Hindlimb muscle (tissue), 1 donor: Measurements from ENCODE around the gene PID1. TPM values are rescaled to one million over a fixed set of nuclear protein-coding genes. Genes with fewer than 3 reads are reported as not detected.

Experiments
- DNase-seq: peaks from one replicate; pipeline ENCODE4 v3.0.0-alpha.2; 2013
- polyA plus RNA-seq: library from polyadenylated mRNA; unstranded; fragments of 120-200 nt; gene quantifications from one replicate; pipeline ENCODE4 v1.2.1, GENCODE V29; 2013; ENCODE audit not compliant: insufficient read length

PID1 gene
- polyA plus RNA-seq, 1 donor = 16.6 TPM

GRCh38 chr2:229163893-229164292 lies 107.2 kb downstream of the PID1 start:
- DNase-seq = no peak

- no peak for DNase-seq
These were observed 109.1 kb downstream of the PID1 start for GRCh38 chr2:229162015-229162414.

GRCh38 chr2:229160984-229161383 lies 110.1 kb downstream of the PID1 start:
- DNase-seq = no peak

- DNase-seq = no peak
These were observed 110.9 kb downstream of the PID1 start for GRCh38 chr2:229160180-229160579.

- DNase-seq = no peak
These were observed 111.7 kb downstream of the PID1 start for GRCh38 chr2:229159405-229159804.

GRCh38 chr2:229154381-229154780 lies 116.7 kb downstream of the PID1 start:
- no peak for DNase-seq

GRCh38 chr2:229153951-229154350 lies 117.1 kb downstream of the PID1 start:
- no peak for DNase-seq

GRCh38 chr2:229153267-229153666 lies 117.8 kb downstream of the PID1 start:
- no peak for DNase-seq

GRCh38 chr2:229152674-229153073 lies 118.4 kb downstream of the PID1 start:
- no peak for DNase-seq

GRCh38 chr2:229150317-229150716 lies 120.8 kb downstream of the PID1 start:
- DNase-seq = no peak

GRCh38 chr2:229141424-229142025 lies 129.6 kb downstream of the PID1 start:
- DNase-seq = no peak

GRCh38 chr2:229137639-229138038 lies 133.4 kb downstream of the PID1 start:
- no peak for DNase-seq

GRCh38 chr2:229137066-229137465 lies 134.0 kb downstream of the PID1 start:
- no peak for DNase-seq

- peak; percentile 38 for DNase-seq
These were observed 137.8 kb downstream of the PID1 start for GRCh38 chr2:229133155-229133772.

GRCh38 chr2:229132236-229132635 lies 138.9 kb downstream of the PID1 start:
- DNase-seq = no peak

GRCh38 chr2:229130522-229130921 lies 140.6 kb downstream of the PID1 start:
- no peak for DNase-seq

- DNase-seq = no peak
These were observed 141.2 kb downstream of the PID1 start for GRCh38 chr2:229129738-229130371.

GRCh38 chr2:229127471-229127870 lies 143.6 kb downstream of the PID1 start:
- DNase-seq = no peak

- peak; percentile 60 for DNase-seq
These were observed 145.0 kb downstream of the PID1 start for GRCh38 chr2:229126066-229126465.

- no peak for DNase-seq
These were observed 147.0 kb downstream of the PID1 start for GRCh38 chr2:229124136-229124535.

- no peak for DNase-seq
These were observed 152.2 kb downstream of the PID1 start for GRCh38 chr2:229118927-229119326.

- no peak for DNase-seq
These were observed 152.8 kb downstream of the PID1 start for GRCh38 chr2:229118336-229118735.

- no peak for DNase-seq
These were observed 159.3 kb downstream of the PID1 start for GRCh38 chr2:229111744-229112143.

GRCh38 chr2:229109195-229109594 lies 161.9 kb downstream of the PID1 start:
- no peak for DNase-seq
